Smooth muscle cell (in vitro differentiated cells): ENCODE measurements around the gene NAGK. TPM values are rescaled to one million over a fixed set of nuclear protein-coding genes. Genes with fewer than 3 reads are reported as not detected.

Source experiments
- DNase-seq: peaks from one replicate; lab custom pipeline; 2025; ENCODE audit not compliant: unreplicated experiment; lab: John Stamatoyannopoulos, UW
- H2AFZ ChIP-seq: fragments of 200-600 bp; sonication (generic); 2 replicates; pipeline ENCODE4 v1.6.0; 2016; ENCODE audit warnings: antibody characterized with exemption, low read depth, mild to moderate bottlenecking
- H3F3A ChIP-seq: fragments of 200-600 bp; sonication (generic); 2 replicates; pipeline ENCODE4 v1.6.0; 2017; ENCODE audit warnings: antibody characterized with exemption, low read depth
- H3K27ac ChIP-seq: fragments of 200-600 bp; sonication (generic); 2 replicates; pipeline ENCODE4 v1.5.1; 2016; ENCODE audit warnings: low read depth, mild to moderate bottlenecking
- H3K27me3 ChIP-seq: fragments of 200-600 bp; sonication (generic); 2 replicates; pipeline ENCODE4 v1.6.1; 2016; ENCODE audit warnings: low read depth, mild to moderate bottlenecking
- H3K36me3 ChIP-seq: fragments of 200-600 bp; sonication (generic); 2 replicates; pipeline ENCODE4 v1.5.1; 2016; ENCODE audit warnings: low read depth
- H3K4me1 ChIP-seq: fragments of 200-600 bp; sonication (generic); 2 replicates; pipeline ENCODE4 v1.5.1; 2016; ENCODE audit warnings: low read depth
- H3K4me2 ChIP-seq: fragments of 200-600 bp; sonication (generic); 2 replicates; pipeline ENCODE4 v1.6.0; 2016; ENCODE audit warnings: mild to moderate bottlenecking
- H3K4me3 ChIP-seq: fragments of 200-600 bp; sonication (generic); 2 replicates; pipeline ENCODE4 v1.5.1; 2016; ENCODE audit warnings: mild to moderate bottlenecking
- H3K79me2 ChIP-seq: fragments of 200-600 bp; sonication (generic); 2 replicates; pipeline ENCODE4 v1.6.0; 2016; ENCODE audit warnings: low read depth, mild to moderate bottlenecking
- H3K9ac ChIP-seq: fragments of 200-600 bp; sonication (generic); 2 replicates; pipeline ENCODE4 v1.6.0; 2016; ENCODE audit warnings: low read depth
- H3K9me3 ChIP-seq: fragments of 200-600 bp; sonication (generic); replicated peaks from 2 replicates; pipeline ENCODE4 v1.5.1; 2016; ENCODE audit warnings: low read depth
- H4K20me1 ChIP-seq: fragments of 200-600 bp; sonication (generic); 2 replicates; pipeline ENCODE4 v1.6.0; 2016; ENCODE audit warnings: low read depth
- WGBS: methylation state at CpG from one replicate; pipeline ENCODE4 v1.1.7; 2016; ENCODE audit warnings: low lambda C conversion rate; 5-methylcytosine and 5-hydroxymethylcytosine counted together
- polyA plus RNA-seq: library from polyadenylated mRNA; unstranded; fragments of >200 nt; fragmentation: Nextera tagmentation; extraction: Ambion mirVana; gene quantifications from 2 replicates; pipeline ENCODE4 v1.2.1, GENCODE V29; 2016
- total RNA-seq: library from RNA; depleted of rRNA; stranded (reverse); fragments of >200 nt; gene quantifications from 2 replicates; pipeline ENCODE4 v1.2.3, GENCODE V29; 2014
- TF ChIP-seq, protein P1 (sequence below): fragments of 200-600 bp; sonication (generic); IDR thresholded peaks from 2 replicates; pipeline ENCODE4 v1.5.1; 2017; ENCODE audit warnings: borderline replicate concordance, mild to moderate bottlenecking, antibody characterized with exemption; ENCODE audit not compliant: insufficient read depth, poor library complexity, severe bottlenecking

NAGK gene
- total and polyA plus RNA-seq, 2 experiments from 2014 or later: 116 to 135 TPM

DNA sequence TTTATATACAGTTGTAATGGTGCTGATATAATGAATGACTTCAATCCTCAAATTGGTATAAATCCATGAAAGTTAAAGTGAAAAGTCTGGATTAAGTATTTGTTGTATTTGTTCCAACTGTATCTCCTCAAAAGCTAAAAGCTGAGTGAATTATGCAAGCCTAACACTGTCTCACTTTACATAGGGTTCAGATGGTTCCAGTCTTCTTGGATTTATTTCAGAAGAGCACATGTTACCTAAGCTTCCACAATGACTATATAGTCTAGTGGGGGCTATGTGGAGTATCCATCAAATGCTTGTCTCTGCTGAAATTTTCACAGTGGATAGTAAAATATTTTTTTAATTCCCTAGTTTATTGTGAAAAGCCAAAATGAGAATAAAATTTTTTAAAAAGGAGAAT lies 48.6 kb downstream of the NAGK start:
- no peaks in the 10 kb centered on the region for H3K27me3 ChIP-seq

DNA sequence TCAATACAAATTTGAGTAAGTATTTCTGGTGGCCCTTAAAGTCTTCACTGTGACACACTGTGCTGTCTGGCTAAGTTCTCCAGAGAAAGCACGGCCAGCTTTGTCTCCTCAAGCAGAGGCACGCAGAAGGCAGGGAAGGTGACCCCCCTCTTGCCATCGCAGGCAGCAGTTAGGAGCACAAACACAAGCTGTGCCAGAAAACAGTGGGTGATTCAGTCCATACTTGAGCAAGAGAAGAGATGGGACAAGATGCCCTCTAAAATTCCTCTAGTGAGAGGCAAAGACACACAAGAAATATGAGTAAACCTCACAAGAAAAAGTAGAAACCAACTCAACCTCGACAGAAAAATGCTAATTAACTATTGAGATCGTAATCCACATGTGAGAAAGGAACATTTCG lies 51.7 kb downstream of the NAGK start:
- H3K4me3 ChIP-seq: no peak overlapping the region
- peaks cover 44% of the 10 kb centered on the region for H4K20me1 ChIP-seq
- TF ChIP-seq, protein P1, sequence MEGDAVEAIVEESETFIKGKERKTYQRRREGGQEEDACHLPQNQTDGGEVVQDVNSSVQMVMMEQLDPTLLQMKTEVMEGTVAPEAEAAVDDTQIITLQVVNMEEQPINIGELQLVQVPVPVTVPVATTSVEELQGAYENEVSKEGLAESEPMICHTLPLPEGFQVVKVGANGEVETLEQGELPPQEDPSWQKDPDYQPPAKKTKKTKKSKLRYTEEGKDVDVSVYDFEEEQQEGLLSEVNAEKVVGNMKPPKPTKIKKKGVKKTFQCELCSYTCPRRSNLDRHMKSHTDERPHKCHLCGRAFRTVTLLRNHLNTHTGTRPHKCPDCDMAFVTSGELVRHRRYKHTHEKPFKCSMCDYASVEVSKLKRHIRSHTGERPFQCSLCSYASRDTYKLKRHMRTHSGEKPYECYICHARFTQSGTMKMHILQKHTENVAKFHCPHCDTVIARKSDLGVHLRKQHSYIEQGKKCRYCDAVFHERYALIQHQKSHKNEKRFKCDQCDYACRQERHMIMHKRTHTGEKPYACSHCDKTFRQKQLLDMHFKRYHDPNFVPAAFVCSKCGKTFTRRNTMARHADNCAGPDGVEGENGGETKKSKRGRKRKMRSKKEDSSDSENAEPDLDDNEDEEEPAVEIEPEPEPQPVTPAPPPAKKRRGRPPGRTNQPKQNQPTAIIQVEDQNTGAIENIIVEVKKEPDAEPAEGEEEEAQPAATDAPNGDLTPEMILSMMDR: no peak
- 94% methylated on average over 6 of the region's 6 CpGs for WGBS
- no peak overlapping the region for H3K9ac ChIP-seq
- no peaks in the 10 kb centered on the region for H3K9me3 ChIP-seq
- H2AFZ ChIP-seq: no peak overlapping the region
- no peak for DNase-seq
- no peak overlapping the region for H3K27ac ChIP-seq
- H3F3A ChIP-seq: no peaks in the 10 kb centered on the region
- peaks cover 24% of the 10 kb centered on the region for H3K79me2 ChIP-seq
- peaks cover 7% of the 10 kb centered on the region for H3K36me3 ChIP-seq
- H3K27me3 ChIP-seq: no peaks in the 10 kb centered on the region
- H3K4me2 ChIP-seq: no peak overlapping the region
- no peaks in the 10 kb centered on the region for H3K4me1 ChIP-seq

More for the DNA sequence above, 48.6 kb downstream of the NAGK start:
- Histone ChIP-seq H2AFZ (no peak overlapping the region), H3F3A (no peaks in the 10 kb centered on the region), H3K4me2 (no peak overlapping the region), H3K79me2 (peaks cover 15% of the 10 kb centered on the region), H4K20me1 (peaks cover 28% of the 10 kb centered on the region), H3K27ac (no peak overlapping the region), H3K4me1 (no peaks in the 10 kb centered on the region), H3K4me3 (no peak overlapping the region), H3K9ac (no peak overlapping the region), H3K9me3 (no peaks in the 10 kb centered on the region), H3K36me3 (peaks cover 14% of the 10 kb centered on the region)
- TF ChIP-seq, protein P1: no peak
- DNase-seq: no peak

DNA sequence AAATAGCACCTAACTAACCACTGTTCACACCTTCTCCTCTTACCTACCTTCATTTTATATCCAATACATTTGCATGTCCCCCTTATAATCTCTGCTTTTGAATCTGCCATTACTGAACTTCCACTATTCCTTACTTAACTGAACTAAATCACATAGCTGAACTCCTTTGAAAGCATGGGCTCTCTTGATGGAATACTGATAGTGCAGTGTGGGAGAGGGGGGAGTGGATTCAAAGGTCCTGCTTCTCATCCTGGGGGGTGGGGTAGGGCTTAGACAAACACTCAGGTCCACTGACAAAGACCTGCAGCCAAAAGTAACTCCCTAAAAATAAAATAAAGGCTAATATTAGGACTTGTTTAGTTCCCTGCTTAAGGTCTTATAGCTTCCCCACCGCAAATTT lies 53.0 kb downstream of the NAGK start:
- Histone ChIP-seq H3K27ac (no peak overlapping the region), H2AFZ (no peak overlapping the region), H3K4me1 (no peaks in the 10 kb centered on the region), H3K36me3 (peaks cover 7% of the 10 kb centered on the region), H3K9ac (no peak overlapping the region), H3K9me3 (no peaks in the 10 kb centered on the region), H3K79me2 (peaks cover 26% of the 10 kb centered on the region), H3K4me2 (no peak overlapping the region), H4K20me1 (peaks cover 57% of the 10 kb centered on the region), H3F3A (no peaks in the 10 kb centered on the region), H3K4me3 (no peak overlapping the region), H3K27me3 (no peaks in the 10 kb centered on the region)
- 100% methylated on average over 1 of the region's 1 CpG for WGBS
- TF ChIP-seq, protein P1: no peak
- no peak for DNase-seq
